CD4-positive, alpha-beta T cell treated with Interferon alpha-2 for 1 hour (primary cell): ENCODE measurements around the gene NFIX.
A peak's percentile ranks its signal among the peaks of the same experiment; 100 is the strongest.

Experiments used
- DNase-seq, 2 donors: peaks; one replicate each; pipeline ENCODE4 v3.0.0-alpha.2; 2020 to 2022

The NFIX gene

DNA sequence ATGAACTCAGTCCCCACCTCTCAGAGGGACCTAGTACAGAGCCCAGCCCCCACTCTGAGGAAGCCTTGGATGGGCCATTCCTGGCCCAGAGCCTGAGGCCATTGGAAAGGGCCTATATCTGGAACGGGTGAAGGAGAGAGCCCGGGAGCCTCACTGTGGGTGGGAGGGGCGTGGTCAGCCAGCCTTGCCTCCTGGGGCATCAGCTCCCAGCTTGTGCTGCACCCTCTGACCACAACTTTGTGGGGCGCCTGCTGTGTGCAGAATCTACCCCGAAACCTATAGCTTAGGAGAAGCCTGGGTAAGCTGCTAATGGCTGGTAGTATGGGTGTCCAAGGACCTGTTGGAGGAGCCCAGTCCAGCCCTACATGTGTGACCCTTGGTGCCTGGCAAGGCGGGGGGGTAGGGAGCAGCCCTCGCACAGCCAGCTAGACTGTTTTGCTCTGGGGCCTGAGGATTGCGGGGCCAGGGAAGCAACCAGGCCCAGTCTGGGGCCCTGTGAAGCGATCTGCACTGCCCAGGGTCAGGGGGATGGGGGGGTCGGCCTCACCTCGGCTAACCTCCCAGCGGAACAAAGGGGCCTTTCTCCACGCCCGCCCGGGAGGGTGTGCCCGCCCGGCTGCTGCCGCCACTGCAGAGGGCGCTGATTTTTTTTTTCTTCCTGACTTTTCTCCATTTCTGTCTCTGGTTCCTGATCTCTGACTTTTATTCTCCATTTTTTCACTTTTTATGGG, 65.1 kb downstream of the NFIX start:
- no peak for DNase-seq

DNA sequence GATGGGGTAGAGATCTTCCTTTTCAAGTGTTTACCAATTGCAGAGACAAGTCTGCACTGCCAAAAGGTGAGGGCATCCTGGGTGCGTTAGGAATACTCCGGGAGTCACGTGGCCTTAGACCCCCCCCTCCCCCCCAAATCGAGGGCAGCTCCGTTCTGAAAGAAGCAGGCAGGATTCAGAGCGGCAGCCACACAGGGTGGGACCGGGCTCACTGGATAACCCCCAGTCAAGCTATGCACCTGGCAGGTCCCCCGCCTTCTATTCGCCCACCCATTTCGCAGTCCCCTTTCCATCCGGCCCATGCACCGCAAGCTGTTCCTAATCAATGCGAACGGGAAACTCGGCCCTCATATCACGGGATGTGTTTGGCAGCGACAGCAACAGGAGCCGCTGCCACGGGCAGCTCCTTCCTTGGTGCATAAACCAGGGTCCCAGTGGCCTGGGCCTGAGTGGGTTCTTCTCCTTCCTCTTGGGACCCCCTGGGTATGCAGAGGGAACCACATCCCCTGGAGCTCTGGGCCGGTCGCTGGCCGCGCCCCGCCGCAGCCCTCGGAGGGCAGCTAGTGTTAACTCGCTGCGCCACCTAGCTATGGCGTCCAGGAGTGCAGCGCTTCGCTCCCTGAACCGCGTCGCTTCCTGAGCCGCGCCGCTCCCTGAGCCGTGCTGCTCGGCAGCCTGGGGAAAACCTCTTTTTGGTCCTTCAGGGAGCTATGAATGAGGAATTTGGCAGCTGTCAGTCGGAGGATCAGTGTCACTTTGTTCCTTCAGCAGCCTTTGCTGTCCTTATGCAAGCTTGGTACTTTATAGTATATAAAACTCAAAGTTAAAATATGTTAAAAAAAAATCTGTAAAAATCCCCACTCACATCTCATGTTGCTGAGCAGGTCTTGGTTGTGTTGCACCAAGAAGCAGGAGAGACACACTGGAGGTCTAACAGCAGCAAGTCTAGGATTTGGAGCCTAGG, 66.0 kb downstream of the NFIX start:
- DNase-seq: peak; percentile 66 to 76

DNA sequence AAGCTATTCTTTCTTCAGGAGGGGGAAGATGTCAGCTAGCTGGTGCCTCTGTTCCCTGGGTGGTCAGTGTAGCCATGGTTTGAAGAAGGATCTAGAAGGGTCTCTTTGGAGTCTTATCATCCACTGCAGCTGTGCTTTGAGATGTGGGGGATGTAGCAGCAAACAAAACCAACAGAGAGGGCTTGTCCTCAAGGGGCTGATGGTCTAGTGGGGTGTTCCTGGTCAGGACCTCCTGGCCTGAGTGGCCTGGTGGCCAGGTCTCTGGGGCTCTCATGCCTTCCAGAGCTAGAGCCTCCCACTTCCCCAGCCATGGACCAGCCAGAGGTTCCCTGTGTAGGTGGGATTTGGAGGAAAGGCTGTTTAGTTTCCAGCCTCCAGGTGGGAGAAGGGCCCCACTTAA, 67.0 kb downstream of the NFIX start:
- no peak for DNase-seq

DNA sequence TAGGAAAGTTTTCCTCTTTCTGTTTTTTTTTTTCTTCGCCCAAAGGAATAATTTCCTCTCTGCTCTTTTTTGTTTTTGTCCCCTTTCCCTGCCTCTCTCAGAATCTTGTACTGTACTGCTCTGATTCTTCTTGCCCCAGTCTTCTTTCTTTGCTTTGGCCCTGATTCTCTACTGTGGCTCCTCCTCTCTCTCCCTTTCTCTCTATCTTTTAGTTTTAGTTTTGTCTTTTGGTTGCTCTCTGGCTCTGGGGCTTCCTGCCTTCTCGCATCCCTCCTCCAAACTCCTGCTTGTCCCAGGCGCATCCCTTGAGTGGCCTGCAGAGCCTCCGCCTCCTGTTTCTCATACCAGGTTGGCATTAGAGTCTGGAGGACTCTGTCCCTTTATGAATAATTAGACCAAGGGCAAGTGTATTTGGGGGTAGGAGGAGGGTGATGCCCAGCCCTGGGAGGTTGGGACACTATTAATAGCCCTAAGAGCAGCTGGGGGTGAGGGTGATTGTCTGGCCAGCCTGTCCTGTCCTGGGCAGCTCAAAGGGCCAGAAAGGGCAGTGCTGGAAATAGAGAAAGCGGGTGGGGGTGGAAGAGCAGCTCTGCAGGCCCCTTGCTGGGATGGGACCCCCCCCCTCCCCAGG, 68.3 kb downstream of the NFIX start:
- no peak for DNase-seq

DNA sequence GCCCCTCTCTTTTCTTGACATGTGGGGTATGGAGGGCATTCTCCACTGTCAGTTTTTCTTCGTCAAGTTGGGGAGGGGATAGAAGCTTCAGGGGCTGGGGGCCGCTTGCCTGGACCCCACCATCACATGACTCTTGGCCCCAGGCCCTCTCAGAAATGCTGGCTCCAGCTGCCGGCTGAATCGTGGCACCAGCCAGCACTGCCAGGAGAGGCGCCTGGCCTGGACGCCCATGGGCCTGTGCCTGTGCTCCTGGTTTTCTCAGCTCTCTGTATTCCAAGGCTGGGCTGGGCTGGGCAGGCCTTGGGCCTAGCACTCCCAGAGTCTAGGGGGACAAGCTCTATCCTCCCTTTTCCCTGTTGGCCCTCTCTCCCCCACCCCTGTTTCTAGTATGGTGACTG, 68.8 kb downstream of the NFIX start:
- no peak for DNase-seq

DNA sequence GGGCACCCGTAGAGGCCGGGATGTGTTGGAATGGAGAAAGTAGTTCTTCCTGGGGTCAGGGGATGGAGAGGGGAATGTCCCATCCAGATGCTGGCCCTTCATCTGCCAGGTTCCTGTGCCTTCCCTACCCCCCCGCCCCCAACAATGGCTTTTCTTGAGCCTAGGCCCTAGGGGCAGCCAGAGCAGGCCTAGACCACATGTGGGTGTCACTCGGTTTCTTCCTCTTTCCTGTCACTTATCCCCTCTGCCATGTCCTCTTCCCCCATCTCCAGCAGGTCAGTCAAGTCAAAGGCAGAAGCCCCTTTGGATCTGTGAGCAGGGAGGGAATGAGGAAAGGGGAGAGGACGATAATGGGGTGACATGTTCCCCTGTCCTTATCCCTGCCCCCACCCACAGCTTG, 71.0 kb downstream of the NFIX start:
- no peak for DNase-seq

DNA sequence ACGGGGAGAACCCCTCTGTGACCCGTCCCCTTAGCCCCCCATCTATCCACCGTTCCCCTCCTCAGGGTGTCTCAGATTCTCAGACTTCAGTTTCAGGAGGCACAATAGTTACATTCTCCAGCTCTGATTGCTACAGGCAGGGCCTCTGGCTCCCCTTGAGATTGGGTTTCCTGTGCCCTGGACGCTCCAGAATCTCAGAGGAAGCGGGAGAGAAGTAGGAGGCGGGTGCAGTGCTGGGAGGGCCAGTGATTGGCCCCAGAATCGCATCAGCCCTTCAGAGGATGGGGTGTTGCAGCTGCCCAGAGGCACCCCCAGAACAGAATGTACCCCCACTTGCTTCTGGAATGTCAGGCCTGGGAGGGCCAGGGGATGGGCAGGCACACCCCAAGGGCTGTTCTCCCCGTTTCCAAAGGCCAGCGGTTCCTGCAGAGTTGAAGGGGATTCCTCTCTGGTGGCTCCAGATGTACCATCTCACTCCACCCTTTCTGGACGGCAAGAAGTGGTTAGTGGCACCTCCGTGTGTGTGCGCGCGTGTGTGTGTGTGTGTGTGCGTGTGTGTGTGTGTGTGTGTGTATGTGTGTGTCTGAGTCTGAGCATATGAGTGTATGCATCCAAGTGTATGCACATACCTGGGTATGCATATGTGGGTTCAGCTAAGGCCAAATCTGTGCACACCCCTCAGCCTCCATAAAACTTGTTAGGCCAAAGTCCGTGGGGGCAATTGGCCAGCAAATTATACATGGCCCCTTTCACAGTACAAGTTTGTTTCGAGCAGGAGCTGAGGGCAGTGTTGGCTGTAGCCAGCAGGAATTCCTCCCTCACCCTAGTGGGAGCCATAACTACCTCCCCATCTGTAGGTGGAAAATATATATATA, 71.9 kb downstream of the NFIX start:
- DNase-seq: no peak

DNA sequence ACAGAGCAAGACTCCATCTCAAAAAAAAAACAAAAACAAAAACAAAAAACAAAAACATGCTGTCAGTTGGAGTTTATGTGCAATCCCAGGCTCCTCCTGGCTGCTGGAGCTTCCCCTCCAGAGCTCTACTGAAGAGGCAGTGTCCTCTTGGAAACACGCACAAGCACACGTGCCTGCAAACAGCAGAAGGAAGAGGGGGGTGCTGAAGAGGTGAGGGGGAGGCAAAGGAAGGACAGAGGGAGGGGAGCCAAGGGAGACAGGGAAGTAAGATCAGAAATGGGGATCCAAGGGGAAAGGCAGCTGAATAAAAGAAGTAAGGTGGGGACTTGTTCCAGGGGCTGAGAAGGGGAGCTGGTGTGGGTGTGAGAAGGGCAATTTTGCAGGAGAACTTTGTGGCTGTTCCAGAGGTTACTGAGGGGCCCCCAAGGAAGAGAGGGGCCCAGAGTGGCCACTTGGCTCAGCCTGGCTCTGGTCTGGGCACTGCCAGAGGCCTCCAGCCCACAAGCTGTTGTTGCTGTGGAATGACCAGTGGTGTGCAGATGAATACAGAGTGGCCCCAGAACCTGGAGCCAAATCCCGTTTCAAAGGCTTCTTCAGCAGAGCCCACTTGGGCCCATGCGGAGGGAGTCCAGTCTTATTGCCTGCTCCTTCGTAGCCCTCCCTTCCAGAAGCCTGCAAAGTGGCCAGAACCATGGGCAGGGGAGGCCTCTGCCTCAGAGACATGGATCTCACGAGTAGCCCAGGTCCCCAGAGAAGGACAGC, 73.0 kb downstream of the NFIX start:
- no peak for DNase-seq

DNA sequence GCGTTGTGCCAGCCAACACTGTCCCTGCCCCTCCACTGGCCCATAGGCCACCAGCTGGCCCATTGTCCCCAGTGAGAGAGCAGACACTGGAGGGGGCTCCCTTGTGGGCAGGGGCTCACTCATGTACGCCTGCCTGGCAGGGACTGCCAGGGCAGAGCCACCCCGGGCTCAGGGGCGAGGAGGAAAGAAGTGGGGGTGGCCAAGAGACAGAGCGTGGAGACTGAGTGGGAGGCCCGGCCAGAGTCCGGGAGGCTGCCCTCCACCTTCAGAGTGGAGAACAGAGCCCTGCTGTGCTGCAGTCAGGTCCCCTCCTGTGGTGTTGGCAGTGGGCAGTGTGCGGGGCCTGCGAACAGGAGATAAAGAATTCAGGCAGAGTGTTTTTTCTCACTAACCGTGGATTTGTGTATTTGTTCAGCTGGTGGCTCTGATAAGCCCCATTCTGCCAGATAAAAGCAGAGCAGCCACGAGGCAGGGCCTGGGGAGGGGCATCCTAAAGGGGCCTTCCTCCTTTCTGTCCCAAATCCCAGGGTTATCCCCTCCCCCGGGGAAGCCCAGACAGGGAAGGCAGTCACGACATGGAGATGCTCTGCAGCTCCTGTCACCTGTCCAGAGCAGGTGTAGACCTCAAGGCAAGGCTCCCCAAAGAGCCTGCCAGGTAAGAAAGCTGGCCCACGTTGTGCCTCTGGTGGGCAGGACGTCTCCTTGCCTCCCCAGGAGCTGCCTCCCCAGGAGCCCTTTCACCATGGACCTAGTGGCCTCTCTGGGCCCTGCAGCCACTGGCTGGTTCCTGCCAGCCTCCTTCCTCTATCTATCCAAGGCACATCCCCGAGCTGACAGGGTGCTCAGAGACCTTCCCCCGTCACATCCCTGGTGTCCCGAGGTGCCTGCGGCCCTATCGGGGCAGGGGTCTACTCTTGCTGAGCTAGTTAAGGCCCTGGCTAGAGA, 74.4 kb downstream of the NFIX start:
- DNase-seq: no peak

DNA sequence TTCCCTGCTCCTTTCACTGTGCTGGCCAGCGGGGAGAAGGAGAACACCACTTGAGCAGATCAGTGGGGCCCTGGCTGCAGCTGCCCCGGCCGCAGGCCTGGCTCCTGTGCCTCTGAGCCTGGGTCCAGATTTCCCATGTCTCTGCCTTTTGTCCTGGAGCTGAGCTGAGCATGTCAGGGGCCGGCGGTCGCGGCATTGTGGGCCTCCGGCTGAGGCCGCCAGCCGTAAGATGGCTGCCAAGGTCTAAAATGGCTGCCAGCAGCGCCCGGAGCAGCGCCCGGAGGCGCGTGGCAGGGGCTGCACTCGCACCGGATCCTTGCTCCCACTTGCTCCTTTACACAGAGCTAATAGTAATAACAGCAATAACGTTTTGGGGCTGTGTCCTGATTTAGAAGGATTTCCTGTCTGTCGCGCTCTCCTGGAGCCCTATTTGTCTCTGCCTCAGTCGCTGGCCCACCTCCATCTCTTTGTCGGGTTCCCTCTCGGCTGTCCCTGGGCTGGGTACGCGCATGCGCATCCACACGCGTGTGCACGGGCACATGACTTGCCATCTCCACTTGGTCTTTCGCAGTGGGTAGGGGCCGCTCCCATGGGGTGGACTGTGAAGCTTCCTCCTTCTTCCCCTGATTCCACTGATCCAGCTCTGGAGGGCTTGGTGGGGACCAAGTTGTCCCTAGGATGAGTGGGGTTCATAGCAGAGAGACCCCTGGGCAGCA, 75.3 kb downstream of the NFIX start:
- no peak for DNase-seq

DNA sequence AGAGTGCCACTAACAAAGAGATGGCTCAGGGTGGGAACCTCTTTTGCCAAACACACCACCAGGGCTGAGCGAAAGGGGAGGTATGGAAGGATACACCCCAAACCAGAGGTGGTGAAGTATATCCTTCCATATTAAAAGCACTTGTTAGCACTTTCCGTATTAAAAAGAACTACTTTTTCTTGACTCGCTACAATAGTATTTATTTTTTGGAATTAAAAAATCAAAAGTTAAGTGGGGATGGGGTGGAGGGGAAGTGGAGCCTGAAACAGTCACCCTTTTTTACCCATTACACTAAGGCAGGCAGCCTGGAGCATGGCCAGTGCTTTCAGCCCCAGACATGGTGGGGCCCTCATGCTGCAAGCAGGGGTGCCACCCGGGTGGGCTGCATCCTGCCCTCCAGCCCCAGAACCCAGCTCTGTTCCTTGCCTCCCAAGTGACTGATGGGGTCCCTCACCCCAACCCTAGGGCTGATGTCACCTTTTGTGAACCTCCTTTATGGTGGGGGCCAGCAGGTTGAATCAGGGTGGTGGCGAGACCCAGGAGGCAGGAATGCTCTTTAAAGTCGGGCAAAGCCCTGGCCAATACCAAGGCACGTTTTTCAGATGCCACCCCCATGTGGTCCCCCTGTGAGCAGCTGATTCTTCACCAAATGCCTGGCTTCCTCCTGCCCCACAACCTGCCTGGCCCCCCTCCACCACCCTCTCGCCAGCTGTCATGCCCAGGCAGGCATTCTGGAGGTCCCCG, 76.3 kb downstream of the NFIX start:
- DNase-seq: no peak

DNA sequence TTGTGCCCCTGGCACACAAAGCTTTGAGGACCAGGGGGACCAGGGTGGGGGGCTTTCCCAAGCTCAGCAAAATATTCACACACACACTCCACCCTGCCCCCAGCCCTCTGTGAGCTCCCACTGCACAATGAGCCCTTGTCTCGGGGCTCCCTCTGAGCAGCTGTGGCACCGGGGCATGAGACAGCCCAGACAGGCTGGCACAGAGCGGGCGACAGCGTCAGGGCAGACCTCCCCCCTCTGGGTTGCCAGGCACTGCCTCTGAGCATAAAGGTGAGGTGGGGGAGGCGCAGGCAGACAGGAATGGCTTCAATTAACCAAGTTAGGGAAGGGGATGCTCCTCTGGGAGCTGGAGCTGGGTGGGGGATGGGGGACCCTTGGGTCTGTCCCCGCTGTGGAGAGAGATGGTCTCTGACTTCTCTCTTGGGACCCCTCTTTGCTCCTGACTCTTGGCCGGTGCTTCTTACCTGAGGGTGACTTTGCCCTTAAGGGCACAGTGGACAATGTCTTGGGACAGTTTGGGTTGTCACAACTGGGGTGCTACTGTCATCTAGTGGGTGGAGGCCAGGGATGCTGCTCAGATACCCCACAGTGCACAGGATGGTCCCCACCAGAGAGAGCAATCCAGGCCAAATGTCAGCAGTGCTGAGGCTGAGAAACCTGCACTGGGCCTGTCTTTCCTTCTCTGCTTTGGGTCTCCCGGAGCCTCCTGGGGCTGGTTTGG, 77.1 kb downstream of the NFIX start:
- no peak for DNase-seq

DNA sequence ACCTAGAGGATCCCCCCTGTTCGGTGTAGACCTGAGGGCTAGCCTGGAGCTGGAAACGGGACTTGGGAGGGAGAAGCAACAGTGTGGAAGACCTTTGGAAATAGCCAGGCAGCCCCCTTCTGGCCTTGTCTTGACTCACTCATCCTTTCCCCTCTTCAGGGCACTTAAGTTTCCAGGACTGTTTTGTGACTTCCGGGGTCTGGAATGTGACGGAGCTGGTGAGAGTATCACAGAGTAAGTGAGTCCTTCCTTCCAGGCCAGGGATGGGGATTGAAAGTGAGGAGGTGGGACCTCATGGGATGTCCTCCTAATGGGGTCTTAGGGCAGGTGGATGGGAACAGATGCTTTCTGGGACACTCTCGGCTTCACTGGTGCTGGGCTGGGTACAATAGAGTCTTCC, 78.0 kb downstream of the NFIX start:
- DNase-seq: no peak

DNA sequence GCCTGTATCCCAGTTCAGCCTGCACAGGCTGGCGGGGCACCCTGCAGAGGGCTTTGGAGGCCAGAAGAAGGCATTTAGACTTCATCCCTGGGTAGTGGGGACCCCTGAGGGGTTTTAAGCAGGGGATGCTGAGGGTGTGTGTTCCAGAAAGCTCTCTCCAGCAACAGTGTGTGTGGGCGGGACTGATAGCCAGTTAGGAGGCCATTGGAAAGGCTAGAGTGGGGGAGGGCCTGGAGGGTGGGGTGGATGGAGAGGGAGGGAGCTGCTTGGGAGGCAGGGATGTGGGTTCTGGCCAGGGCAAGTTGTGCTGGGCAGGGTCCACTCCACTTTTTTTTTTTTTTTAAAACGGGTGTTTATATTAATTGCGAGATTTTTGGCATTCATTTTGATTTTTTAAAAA, 79.1 kb downstream of the NFIX start:
- no peak for DNase-seq

DNA sequence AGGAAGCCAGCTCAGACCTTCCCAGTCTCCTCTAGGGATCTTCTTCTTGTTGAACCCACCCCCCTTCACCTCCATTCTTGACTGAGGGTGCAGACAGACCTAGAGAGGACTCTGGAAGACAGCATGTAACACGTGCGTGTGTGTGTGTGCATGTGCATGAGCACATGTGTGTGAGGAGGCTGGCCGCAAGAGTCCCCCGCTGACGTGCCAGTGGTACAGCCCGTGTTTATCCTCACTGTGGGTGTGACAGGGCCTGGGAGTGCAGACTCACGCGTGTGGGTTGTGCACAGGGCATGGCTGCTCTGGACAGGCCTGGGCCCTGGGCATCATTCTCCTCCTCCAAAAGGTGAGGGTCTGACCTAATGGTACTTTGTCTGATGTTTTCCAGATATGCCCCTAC, 81.0 kb downstream of the NFIX start:
- no peak for DNase-seq

DNA sequence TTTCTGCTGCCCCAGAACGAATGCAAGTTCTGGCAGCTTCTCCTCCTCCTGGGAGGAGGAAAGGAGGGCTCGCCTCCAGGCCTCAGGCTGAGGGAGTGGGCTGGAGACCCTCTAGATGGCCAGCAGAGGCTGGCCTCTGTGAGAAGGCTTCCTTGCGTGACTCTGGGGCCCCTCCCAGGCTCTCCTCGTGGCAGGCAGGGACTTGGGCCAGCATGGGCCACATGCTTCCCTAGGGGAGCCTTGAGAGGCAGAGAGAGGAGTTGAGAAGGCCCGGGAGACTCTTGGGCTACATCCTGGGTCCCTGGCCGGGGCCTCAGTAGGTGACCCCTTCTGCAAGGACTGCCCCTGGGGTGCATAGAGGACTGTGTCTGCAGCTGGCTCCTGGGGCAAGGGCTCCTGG, 81.5 kb downstream of the NFIX start:
- no peak for DNase-seq

DNA sequence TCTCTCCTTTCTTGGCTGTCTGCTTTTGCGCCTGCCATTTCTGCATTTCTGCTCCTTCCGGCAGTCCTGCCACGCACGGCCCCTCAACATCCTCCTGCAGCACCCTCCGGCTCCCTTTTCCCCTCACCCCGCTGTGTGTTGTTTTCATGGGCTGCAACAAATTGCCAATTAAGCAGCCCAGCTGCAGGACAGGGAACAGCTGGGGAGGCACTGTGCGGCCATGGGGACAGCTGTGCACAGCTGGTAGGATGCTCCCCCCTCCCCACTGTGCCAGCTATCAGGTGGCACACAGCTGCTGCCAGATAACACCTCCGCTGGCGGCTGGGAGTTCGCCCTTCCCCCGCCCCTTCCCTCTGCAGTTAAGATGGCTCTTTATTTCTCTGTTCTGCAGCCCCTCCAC, 82.0 kb downstream of the NFIX start:
- DNase-seq: no peak

DNA sequence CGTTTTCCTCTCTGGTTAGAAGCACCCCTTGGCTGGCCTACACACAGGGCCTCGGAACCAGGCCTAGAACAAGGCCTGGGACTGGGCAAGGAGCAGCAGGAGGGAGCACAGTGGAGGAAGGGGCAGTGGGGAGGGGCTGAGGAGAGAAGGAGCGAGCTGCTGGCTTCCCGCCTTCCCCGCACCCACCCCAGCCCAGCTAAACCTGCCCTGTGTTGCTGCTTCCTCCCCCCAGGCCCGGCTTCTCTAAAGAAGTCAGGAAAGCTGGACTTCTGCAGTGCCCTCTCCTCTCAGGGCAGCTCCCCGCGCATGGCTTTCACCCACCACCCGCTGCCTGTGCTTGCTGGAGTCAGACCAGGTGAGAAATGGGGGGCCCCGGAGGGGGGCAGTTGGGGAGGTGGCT, 83.1 kb downstream of the NFIX start:
- no peak for DNase-seq
